ENCODE measurements around the gene IGLL1.

IGLL1 gene

GRCh38 chr22:23531283-23531956, 48.7 kb downstream of the IGLL1 start:
- in situ Hi-C loops (cut with MboI; ENCODE audit: low sequenced_read_pairs) = no loop called here

DNA sequence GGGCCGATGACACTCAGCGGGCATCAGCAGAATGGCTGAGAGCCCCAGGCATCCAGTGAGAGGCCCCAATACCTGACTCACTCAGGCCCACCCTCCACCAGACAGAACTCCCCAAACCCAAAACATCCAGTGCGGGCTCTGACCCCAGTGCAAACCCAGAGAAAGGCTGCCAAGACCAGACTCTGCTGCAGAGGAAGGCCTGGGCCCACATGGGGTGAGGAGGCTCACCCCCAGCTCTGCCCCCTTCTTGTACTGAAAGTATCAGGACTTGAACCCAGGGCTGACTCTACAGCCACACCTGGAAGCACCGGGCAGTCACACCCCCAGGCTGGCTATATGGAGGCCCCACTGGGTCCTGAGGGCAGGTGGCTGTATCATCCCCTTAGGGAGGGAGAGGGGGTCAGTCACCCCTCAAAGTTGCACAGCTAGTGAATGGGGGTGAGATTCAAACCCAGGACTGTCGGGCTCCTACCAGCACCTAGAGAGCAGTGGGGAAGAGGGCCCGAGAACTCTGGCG, 49.3 kb downstream of the IGLL1 start:
- in situ Hi-C loops (cut with MboI; ENCODE audit: low sequenced_read_pairs) = no loop called here

DNA sequence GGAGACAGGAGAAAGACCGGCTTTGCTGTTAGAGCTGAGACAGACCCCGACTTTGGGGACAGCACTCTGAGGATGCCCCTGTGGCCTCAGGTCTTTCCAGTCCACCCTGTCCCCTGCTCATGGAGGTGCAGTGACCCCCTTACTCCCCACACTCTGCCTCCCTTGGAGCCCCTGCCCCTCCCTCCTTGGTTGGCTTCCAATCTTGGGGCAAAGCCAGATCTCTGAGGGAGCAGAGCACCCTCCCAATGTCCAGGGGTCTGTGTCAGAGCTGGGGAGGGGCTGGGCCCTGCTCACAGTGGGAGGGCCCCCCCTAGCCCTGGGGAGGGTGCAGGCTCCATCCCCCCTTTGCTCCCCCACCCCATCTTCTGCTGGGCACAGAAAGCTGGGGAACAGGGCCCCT, 50.0 kb downstream of the IGLL1 start:
- in situ Hi-C loops (cut with MboI; ENCODE audit: low sequenced_read_pairs) = no loop called here

DNA sequence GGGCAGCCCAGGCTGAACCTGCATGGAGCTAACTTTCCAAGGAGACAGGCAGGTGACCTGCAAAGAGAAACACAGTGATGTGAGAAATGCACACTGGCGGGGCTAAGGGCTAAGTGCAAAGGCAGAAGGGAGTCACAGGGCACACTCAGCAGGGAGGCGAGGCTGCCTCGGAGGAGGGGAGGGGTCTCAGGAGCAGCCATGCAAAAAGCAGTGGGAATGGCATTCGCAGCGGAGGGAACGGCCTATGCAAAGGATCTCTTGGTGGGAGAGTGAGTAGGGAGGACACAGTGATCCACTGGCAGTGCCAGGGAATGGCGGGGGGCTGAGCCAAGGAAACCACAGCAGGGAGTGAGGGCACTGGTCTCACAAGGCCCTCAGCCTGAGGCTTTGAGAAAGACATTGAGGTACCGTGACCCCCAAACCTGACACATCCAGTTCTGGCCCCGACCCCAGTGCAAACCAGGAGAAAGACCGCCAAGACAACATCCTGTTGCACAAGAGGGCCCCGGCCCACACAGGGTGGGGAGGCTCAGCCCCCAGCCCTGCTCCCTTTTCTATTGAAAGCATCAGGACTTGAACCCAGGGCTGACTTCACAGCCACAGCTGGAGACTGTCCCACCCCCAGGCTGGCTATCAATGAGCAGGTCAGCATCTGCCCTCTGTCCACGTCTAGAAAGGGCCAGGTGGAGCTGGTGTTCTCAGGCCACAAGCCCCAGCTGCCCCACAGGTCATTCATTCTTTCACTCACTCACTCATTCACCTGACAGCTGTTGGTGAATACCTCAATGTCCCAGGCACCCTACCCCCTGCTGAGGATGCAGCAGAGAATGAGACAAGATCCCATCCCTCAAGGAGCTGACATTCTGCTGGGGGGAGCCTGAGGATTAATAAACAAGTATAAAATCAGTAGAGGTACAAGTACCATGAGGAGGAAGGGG, 50.7 kb downstream of the IGLL1 start:
- in situ Hi-C loops (cut with MboI; ENCODE audit: low sequenced_read_pairs) = no loop called here

DNA sequence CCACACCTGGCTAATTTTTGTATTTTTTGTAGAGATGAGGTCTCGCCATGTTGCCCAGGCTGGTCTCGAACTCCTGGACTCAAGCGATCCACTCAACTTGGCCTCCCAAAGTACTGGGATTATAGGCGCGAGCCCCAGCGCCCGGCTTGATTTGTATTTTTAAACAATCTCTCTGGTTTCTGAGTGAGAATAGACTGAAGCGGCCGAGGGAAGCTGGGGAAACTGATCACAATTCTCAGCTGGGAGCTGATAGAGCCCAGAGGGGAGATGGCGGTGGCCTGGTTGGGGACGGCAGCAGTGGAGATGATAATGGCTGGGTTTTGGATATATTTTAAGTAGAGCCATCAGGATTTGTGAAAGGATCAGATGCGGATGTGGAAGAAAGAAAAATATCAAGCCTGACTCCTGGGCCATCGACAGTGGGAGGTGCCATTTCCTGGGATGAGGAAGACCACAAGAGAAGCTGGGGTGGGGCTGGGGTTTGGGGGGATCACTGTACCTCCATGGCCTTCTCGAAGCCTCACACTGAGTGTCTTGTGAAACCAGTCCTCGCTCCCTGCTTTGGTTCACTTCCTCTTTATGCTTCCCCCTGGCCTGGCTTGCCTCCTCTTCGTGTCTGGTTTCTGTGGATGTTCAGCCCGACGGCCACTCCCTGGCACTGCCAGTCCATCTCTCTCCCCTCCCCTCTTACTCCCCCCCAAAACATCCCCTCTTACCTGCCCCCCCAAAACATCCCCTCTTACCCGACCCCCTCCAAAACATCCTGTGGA, 51.9 kb downstream of the IGLL1 start:
- in situ Hi-C loops (cut with MboI; ENCODE audit: low sequenced_read_pairs) = no loop called here

DNA sequence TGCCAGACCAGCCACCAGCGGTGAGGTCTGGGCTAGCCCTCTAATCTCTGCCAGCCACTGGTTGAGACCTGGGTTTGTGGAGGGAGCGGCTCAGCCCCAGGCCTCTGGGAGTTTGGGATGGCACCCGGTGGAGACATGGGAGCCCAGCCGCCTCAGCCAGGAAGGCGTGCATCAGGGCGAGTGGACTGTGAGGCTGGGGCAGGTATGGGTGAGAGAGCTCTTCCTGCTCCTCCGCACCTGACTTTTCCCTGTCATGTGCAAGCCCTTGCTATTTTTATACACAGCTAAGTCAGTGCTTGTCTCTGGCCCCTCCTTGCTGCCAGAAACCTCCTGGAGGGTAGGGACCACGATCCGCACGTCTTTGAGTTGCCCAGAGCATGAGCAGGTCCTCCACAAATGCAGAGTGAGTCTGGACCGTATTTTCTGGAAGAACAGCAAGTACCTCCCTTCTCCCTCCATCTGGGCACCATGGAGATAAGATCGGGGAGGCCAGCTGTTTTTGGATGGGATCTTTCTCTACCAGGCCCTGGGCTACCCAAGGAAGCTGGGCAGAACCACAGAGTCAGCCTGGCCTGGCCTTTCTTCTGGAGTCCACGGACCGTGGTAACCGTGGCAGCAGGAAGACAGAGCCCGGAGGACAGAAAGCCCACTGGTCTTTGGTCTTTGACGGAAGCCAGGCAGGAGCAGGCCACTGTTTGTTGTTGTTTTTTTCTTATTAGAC, 53.3 kb downstream of the IGLL1 start:
- in situ Hi-C loops (cut with MboI; ENCODE audit: low sequenced_read_pairs) = no loop called here

DNA sequence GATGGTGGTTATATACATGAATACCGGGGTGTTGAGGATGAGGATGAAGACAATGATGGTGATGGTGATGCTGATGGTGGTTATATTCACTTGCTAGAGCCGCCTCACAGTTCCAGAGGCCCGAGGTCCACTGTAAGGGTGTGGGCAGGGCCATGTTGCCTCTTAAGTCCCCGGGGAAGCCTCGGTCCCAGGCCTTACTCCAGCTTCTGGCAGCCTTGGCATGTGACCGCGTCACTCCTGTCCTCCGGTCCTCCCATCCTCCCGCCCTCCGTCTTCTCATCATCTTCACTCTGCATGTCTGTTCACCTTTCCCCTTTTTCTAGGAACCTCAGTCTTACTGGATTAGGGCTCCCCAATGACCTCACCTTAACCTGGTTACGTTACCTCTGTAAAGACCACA, 54.6 kb downstream of the IGLL1 start:
- in situ Hi-C loops (cut with MboI; ENCODE audit: low sequenced_read_pairs) = no loop called here

DNA sequence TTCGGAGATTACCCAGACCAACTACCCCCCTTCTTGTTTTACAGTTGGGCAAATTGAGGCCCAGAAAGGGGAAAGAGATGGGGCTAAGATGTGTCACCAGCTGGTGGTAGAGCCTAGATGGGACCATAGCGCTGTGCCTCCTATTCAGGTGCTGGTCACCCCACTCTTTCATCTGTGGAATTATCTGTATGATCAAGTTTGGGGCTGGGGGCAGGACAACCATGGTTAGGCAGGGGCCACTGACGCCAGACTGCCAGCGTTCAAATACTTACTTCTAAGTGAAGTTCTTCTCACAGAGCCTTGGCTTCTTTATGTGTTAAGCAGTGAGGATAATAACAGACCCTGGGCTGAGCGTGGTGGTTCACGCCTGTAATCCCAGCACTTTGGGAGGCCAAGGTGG, 55.9 kb downstream of the IGLL1 start:
- in situ Hi-C loops (cut with MboI; ENCODE audit: low sequenced_read_pairs) = no loop called here

- in situ Hi-C loops (cut with MboI; ENCODE audit: low sequenced_read_pairs) = no loop called here
Observed at GRCh38 chr22:23523713-23524112, 56.4 kb downstream of the IGLL1 start.

Measured in HL-60/S4 (cell line).